H1 (cell line): Measurements from ENCODE around the gene ECEL1. TPM values are rescaled to one million over a fixed set of nuclear protein-coding genes. Genes with fewer than 3 reads are reported as not detected.

Experiments
- CHD1 ChIP-seq: IDR thresholded peaks from 2 replicates; pipeline ENCODE4 v1.6.1; 2012; ENCODE audit warnings: low read depth, low read length, improper control_type of control experiment
- PHF8 ChIP-seq: fragments of 200-600 bp; sonication (generic); conservative IDR thresholded peaks from 2 replicates; pipeline ENCODE4 v1.7.1; 2012; ENCODE audit warnings: low read depth, mild to moderate bottlenecking, inconsistent platforms, low read length, moderate library complexity
- polyA plus RNA-seq, 7 experiments: library from polyadenylated mRNA; depleted of rRNA in 3 of 7; stranded (reverse) in 5 of 7; unstranded in 2 of 7; fragments of >200 nt in 5 of 7; fragments of 200-250 nt in 2 of 7; gene quantifications; 1 replicate in 5 of 7; 2 replicates in 1 of 7; 4 replicates in 1 of 7; pipeline versions ENCODE4 v1.2.1 to v1.2.3, GENCODE V29; 2011 to 2013; ENCODE audit warnings: missing spikeins in 2 of 7, mixed read lengths in 2 of 7
- total RNA-seq: library from RNA; stranded (reverse); fragmentation: NEBNext Ultra II Directional; extraction: Animal tissue kit (Norgen Biotek cat#: 25700); gene quantifications from 2 replicates; pipeline ENCODE4 v1.2.1, GENCODE V29; 2021

Gene ECEL1
- total and polyA plus RNA-seq, 2 of the 8 experiments (the other 6 are each of a cell fraction or from before 2014, with no cell fraction given): 7.7 to 20.2 TPM

- TF ChIP-seq CHD1 (no peak), PHF8 (no peak)
Measured at GRCh38 chr2:232459419-232460035, 28.1 kb downstream of the ECEL1 start (continued).
